EH (cell line): ENCODE results near the gene CCDC185.
A peak's percentile ranks its signal among the peaks of the same experiment; 100 is the strongest.

Experiments used
- DNase-seq: peaks from one replicate; pipeline ENCODE4 v3.0.0-alpha.2; 2015; ENCODE audit warnings: low read depth

The CCDC185 gene

DNA sequence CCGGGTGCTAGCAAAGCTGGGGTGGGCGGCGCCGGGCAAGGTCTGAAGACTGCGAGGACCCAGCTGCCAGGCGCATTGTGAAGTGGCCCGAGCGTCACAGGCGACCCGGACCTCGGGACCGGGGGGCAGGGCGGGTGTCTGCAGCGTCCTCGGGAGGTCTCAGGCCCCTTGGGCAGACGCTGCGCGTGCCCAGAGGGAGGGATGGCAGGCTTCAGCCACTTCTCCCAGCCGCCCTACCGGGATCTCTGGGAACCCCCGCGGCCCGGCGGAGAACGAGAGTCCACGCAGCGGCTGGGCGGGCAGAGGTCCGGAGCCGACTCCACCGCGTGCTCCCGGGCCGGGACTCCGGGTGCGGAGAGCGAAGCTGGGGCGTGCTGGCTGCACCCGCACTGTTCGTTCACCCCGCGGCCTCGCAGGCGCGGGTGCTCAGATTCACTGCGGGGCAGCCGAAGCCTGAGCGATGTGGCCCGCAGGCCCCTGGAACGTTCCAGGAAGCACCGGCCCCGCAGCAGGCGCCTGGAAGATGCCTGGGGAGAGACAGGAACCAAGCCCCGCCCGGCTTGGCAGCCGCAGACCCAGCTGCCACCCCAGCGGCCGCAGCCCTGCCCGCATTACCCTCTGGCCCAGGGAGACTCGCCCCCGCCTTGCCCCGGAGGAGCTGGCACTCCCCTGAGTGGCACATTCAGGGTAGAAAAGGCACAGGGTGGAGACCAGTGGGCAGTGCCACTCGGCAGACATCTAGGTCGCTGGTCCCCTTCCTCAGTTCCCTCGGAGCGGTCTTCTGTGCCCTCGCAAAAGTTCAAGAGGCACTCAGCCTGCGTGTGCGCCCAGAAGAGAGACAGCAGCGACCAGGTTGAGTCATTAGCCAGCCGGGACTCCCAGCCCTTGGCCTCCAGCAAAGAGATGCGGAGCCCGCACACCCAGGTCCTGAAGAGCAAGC is at the start of gene CCDC185:
TSS of gene CCDC185 (plus strand) at position 141 of the 940 bp plus-strand sequence. CDS start at position 202, 61 bp downstream.
- no peak for DNase-seq

DNA sequence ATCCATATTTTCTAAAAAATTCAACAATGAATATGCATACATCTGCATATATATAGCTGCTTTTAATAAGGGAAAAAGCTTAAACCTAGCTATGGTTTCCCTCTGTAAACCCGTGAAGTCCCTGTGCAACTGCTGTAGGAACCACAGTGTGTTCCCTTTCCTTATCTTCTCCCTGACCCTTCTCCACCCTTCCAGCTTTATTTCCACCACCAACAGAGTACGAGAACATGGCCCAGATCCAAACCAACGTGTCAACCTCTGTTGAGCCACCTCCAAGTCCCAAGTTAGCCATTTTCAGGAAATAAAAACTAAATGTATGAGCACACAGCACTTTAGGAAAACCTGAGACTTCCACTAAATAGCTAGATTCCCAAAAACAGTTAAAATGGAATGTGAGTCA is 49.5 kb upstream of the CCDC185 start:
- no peak for DNase-seq

DNA sequence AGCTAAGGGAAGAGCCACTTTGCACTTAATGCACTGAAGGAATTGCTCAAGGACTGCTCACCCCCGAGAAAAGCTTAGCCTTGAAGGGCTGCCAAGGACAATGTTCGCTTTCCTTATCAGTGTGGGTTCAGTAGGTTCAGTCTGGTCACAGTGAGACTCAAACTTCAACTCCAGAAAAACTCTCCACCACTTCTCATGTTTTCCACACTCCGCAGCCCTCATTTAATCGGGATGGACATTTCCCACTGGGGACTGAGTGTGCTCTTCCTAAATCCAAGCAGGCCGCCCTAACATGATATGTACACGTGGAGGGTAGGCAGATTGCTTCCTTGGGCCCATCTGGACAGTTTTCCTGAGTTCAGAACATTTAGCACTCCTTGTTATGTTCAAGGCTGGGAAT is 48.7 kb upstream of the CCDC185 start:
- no peak for DNase-seq

DNA sequence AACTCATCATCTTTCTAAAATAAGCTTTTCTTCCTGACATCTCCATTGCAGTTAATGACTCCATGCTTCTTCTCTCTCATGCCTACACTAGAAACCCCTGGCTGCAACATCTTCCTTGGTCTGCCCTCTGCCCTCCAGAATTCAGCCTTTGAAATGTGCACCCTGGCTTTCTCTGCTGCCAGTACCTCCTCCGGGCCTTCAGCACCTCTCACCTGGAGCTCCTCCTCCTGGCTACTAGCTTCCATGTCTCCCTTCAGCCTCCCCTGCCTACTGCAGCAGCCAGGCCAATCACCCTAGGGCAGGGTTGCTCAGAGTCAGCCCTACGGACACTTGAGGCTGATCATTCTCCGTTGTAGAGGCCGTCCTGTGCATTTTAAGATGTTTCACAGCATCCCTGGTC is 47.5 kb upstream of the CCDC185 start:
- DNase-seq = no peak

DNA sequence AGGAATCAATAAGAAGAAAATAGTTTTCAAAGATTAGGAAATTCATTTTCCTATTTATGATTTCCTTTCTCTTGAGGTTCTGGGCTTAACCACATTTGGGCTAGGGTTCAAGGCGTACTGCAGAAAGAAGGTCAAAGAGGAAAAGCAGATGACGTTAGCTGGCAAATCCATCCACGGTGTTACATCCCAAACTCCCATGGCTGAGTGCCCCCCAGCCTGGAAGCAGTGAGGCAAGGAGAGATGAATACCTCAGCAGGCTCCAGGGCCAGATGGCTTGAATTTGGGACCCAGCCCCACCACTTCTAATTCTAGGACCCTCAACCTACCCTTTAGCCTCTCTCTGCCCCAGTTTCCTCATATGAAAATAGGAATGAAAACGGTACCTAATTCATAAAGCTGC is 46.9 kb upstream of the CCDC185 start:
- no peak for DNase-seq

DNA sequence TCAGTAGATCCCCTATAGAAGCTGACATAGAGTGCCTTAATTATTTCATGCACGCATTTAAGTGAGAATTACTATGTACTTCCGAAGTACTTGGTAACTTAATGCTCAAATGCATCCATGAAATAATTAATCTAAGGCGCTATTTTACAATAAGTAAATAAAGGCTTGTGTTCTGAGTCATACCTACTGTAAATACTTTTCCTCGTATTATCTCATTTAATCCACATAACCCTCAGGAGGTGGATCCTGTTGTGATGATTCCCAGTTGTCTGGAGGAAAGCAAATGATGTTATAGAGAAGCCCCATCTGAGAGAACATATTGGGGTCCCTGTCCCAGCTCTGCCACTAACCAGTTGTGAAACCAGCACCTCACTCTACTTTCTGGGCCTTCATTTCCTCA is 45.6 kb upstream of the CCDC185 start:
- DNase-seq = no peak

DNA sequence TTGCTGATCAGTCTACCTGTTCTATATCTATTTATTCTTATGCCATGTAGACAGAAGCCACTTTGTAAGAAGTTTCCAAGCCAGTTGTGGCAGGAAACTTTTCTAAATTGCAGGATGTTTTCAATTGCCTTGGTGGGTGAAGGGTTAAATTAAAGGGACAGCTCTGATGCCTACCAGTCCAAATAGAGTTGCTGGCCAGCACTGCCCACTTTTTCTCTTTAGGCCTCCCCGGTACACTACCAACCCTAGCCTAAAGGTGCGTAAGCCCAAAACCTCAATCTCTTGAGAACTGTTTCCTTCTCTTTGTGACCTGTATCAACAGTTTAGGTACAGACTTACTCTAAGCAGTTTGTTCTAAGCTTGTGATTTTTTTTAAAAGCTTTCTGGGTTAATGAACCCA is 44.8 kb upstream of the CCDC185 start:
- no peak for DNase-seq

DNA sequence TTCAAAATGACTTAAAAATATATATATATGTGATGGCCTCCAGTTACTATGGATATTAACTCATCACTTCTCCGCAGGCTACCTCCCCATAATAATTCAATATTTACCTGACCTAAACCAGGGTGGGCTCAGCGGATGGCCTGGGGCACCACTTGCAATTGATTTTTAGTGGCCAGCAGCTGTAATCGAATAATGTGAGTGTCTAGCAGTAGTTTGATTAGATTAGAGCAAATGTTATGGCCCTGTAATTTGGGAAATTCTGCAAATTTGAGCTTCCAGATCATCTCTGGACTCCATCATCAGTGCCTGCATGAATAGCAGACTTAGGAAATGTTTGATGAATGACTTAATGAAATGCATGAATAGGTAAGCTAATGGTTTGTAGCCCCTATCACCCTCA is 44.0 kb upstream of the CCDC185 start:
- DNase-seq = no peak

DNA sequence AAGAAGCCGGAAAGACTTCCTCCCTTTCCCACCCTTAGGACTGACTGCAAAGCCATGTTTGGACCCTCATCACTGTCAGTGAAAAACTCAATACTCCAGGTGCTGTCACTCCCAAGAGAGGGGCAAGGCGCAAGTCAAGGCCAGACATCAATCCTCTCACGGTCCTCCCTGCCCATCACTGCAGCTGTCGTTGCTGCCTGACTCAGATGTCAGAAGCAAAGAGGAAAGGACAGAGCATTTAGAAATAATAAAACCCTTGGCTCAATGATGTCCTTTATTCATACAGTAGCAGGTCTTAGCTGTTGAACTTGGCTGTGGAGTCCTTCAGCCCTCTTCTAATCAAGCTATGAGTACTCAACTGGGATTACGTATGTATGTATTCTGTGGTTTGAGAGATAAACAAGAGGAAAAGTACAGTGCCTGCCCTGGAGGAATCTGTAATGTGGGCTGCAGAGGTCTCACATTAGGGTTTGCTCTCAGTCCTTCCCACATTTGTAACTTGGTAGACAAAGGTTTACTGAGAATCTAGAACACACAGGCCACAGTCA is 42.8 kb upstream of the CCDC185 start:
- DNase-seq = no peak

DNA sequence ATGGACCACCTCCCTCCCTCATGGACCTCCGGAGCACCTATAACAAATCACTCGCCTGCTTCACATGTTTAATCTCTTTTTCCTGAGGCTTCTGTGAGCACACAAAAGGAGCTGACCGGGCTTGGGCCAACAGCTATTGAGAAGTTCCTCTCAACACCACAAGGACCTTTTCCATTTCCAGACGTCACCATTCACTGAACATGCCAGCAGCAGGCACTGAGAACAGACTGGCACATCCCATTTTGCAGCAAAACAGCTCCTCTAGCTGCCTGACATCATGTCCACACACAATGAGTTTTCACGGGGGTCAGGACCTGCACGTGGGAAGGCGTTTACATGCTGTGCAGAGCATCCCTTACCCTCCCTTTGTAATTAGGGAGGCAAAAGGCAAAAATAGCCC is 40.3 kb upstream of the CCDC185 start:
- no peak for DNase-seq

DNA sequence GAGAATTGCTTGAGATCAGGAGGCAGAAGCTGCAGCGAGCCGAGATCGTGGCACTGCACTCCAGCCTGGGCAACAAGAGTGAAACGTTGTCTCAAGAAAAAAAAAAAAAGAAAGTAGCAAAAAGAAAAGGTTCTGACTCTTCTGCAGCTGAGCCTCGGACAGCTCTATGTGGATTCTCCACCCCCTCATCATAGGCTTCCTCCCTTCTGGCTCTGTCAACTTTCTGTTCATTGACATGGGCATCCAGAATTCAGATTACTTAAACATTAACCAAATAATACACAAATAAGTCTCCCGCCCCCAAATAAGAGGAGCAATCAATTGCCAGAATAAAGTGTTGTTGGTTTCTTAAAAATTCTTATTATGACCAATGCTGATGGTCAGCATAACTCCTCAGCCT is 39.3 kb upstream of the CCDC185 start:
- no peak for DNase-seq

DNA sequence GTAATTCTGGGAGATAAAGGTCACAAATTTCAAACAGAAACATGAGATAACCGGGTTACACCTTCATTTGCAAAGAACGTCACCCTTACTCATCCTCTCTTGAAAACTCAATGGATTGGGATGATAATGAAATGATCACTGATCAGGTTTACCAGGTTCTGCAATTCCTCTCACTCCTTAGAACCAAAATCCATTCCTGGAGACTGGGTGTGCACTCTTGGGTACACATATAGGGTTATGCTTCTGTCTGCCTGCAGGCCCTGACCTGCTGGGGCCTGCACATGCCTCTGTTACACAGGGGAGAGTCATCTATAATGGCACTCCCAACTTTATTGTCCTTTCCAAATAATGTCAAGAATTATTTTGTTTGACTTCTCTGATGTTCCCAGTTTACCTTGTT is 37.5 kb upstream of the CCDC185 start:
- DNase-seq = no peak

DNA sequence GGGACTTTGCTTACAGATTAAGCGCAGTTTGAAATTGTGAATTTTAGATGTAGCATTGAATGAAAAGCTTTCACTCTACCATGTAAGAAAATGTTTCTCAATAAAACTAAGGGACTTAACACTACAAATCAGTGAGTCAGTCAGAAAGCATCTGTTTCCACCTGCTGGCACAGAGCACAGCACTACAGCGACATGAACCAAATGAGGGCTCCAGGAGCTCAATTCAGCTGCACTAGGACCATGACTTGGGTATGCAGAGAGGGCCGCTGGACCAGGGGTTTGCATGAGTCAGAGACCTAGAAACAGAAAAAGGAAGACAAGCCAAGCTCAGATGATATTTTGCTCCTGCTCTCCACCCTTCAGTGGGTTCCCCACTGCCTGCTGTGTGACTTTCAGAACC is 34.4 kb upstream of the CCDC185 start:
- DNase-seq = no peak

DNA sequence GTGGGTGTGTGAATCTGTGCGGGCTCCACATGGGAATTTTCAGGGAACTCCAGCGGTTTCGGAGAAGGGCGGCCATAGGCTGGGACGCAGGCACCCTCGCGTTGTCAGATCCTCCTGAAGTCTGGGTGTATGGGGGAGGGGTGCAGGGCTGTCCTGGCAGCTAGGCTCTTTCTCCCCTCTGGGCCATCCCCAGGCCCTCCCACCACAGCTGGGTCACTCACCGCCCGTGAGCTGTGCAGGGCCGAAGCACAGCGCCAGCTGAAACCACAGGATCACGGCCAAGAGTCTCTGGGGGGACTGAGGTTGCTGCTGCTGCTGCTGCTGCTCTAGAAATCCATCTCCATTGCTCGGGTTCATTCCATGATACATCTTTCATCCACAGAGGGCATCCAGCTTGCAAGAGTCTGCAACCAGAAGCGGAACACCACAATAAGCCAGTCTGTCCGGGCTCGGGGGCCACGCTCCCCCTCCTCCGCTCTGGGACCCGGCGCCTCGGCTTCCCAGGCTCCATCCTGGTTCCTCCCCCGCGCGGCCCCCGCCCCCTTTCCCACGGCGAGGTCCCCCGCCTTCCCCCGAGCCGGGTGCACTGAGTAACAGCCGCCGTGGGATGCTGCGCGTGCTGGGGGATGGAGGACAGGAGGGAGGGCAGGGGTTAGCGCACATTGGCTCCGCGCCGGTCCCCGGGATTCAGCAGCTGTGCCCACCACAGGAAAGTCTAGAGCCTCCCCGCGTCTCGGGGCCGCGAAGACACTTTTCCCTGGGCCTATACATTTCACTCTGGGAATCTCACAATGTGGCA is 30.0 kb upstream of the CCDC185 start:
- peak; percentile 40 for DNase-seq

DNA sequence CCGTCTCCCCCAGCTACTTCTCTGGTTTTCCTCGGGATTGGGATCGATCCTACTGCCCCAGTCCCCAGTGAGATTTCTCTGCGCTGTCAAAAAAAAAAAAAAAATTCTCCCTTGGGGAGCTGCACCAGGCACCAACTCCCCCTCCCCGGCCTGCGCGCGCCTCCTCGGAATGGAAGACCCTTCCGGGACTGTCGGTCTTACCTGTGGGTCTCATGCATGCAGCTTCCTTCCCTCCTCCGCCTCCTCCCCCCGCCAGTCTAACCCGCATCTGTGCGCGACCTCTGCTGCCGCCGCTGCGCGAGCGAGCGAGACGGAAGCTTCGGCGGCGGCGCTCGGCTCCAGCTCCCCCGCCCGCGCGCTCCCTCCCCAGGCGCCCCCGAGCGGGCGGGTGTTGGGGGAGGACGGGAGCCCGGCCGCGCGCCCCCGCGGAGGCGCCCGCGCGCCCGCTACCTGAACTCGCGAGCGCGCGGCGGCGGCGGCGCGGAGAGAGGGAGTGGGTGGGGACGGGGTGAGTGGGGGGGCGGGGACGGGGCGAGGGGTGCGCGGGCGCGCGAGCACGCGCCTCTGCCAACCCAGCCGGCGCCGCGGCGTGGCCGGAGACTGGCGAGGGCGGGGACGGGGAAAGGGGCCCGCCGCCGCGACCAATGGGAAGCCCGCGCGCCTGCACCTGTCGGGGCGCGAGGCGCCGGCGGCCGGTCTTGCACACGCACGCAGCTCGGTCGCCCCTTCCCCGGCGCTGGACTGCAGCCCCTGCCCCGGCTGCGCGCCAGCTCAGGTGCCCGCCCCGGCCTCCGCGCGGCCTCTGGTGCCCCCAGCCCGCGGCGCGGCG is 29.1 kb upstream of the CCDC185 start, which contains the start of gene SUSD4:
TSS of gene SUSD4 (minus strand) at position 321 of the 829 bp plus-strand sequence. CDS start 751 bp downstream, outside the sequence.
- DNase-seq = peak; percentile 3

DNA sequence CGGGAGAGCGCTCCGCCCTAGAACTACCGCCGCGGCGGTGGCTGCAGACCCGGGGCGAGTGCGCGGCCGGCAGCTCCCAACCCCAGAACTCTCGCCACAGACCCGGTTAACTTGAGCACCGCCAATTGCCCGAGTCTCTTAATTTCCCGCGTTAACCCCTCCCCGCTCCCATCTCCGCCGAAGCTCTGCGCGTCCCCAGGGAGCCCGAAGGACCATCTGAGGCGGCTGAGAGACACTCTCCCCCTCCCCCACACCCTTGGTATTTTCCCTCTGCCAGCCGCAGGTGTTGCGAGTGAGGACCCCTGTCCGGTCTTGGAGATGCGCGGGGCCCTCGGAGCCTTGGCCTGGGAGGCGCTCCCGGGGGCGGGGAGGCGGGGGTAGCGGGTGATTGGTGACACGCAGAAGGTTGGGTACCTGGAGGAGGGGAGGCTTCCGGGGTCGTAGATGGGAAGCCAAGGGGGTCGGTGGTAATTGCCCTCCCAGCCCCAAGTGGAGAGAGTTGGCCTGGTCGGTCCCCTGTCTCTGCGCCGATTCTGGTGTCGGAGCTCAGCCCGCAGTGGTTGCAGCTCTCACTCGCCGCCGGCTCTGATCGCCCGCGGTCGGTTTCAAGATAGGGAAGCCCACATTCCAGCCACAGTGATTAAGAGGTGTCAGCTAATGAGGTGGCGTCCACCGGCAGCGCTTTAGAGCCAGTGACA is 28.4 kb upstream of the CCDC185 start:
- no peak for DNase-seq

DNA sequence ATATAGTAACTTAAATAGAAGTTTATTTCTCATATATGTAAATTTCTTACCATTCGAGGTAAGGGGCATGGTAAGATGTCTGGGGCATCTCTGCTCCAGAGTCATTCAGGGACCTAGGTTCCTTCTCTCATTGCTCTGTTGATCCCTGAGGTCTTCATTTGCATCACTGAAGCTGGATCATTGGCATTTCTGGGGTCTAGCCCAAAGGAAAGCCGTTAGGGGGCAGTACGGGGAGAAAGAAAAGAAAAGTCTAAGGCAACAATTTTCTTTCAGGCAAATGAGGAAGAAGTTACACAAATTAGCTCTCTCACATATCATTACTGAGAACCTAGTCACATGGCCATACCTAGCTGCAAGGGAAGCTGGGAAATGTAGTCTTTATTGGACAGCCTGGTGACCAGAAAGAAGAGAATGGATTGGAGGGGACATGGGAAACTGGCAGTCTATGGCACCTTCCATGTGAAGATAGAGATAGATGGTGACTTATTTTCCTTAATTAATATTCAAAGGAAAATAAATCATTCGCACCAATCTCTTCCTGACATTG is 19.1 kb upstream of the CCDC185 start:
- peak; percentile 1 for DNase-seq

DNA sequence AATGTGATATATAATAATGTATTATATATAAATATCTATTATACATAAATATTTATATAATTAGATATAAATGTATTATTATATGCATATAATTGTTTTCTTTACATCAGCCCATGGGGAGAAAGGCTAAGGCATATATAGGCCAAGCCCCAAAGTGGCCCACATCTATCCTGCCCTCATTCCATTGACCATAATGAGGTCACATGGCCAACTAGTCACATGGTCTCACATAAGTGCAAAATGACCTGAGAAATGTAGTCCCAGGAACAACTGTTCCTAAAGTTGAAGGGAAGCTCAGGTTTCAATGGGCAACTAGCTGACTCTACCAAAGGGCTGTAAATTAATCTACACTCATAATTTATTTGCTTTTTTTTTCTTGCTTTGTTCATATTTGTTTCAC is 14.5 kb upstream of the CCDC185 start:
- DNase-seq = no peak

DNA sequence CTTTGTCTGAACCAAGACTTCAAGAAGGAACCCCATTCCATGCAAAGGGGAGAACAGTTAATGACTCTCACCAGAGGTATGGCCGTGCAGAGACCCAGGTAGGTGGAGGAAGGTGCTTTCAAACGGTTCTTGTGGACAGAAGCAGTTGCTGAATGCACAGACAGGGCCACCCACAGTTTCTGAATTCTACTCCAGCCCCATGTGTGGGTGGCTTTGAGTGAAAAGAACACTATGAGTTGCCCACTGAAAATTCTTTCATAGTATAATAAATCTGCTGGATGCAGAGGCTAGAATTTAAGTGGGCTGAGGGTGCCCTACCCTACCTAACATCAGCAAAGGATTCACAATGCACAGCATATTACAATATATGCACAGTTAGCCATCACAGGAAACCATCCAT is 7.2 kb upstream of the CCDC185 start:
- no peak for DNase-seq

DNA sequence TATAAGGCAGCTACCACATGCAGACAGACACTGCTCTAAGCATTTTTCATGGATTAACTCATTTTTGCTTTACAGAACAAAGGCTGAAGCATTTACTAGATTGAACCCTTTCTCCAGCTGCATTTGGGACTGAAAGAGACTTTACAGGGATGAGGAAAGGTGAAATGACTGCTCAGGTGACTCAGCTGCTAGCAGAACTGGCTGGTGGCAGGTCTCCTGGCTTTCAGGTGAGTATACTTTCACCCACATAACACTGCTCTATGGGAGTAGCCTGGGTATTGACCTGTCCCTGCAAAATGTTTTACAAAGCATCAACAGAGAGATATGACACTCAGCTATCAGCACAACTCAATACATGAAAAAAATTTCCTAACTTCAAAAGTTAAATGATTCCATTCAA is 2.6 kb upstream of the CCDC185 start:
- DNase-seq = no peak

DNA sequence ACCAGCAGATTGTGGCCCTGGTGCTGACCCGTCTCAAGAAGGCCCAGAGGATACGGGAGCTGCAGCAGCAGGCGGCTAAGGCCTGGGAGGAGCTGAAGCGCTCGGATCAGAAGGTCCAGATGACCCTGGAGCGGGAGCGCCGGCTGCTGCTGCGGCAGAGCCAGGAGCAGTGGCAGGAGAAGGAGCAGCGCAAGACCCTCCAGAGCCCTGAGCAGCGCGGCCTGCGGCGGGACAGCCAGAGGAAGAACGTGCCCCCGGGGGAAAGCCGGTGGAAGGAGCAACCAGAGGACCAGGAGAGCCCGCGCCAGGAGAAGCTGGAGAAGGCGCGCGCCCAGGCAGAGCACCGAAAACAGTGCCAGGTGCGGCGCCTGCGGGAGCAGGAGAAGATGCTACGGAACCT is 1.0 kb downstream of the CCDC185 start:
- DNase-seq = no peak
